Type B pancreatic cell (in vitro differentiated cells): ENCODE measurements around the gene ABI3. TPM values are rescaled to one million over a fixed set of nuclear protein-coding genes. Genes with fewer than 3 reads are reported as not detected.

ENCODE experiments used
- DNase-seq: peaks from one replicate; pipeline ENCODE4 v3.0.0; 2021; ENCODE audit warnings: mixed read lengths; ENCODE audit not compliant: unreplicated experiment; ENCODE audit errors: extremely low spot score
- H3K27ac Mint-ChIP-seq: 2 replicates; pipeline ENCODE4 v1.8.0; 2021; ENCODE audit warnings: mild to moderate bottlenecking, mixed read lengths
- H3K27me3 Mint-ChIP-seq: 2 replicates; pipeline ENCODE4 v1.8.0; 2021; ENCODE audit warnings: mixed read lengths
- H3K36me3 Mint-ChIP-seq: 2 replicates; pipeline ENCODE4 v1.8.0; 2021; ENCODE audit warnings: mixed read lengths
- H3K4me1 Mint-ChIP-seq: one replicate; pipeline ENCODE4 v1.8.0; 2021; ENCODE audit warnings: mixed read lengths; ENCODE audit not compliant: unreplicated experiment
- H3K4me3 Mint-ChIP-seq: 2 replicates; pipeline ENCODE4 v1.8.0; 2021; ENCODE audit warnings: mild to moderate bottlenecking, mixed read lengths
- H3K9me3 Mint-ChIP-seq: 2 replicates; pipeline ENCODE4 v1.8.0; 2021; ENCODE audit warnings: mixed read lengths
- CTCF ChIP-seq: fragments of 200-600 bp; sonication (generic); conservative IDR thresholded peaks from 2 replicates; pipeline ENCODE4 v1.5.0; 2021; ENCODE audit warnings: antibody characterized with exemption, mild to moderate bottlenecking
- total RNA-seq: library from RNA; stranded (reverse); gene quantifications from 2 replicates; pipeline ENCODE4 v1.2.1, GENCODE V29; 2021; ENCODE audit warnings: low replicate concordance

ABI3 gene
- total RNA-seq, 1 donor from 2014 or later, result 0.31 TPM

GRCh38 chr17:49219987-49220386 is 9.5 kb downstream of the ABI3 start:
- DNase-seq, result no peak
- H3K27ac Mint-ChIP-seq, result no peak overlapping the region
- peaks cover 8% of the 10 kb centered on the region for H3K4me1 Mint-ChIP-seq
- no peaks in the 10 kb centered on the region for H3K9me3 Mint-ChIP-seq
- H3K27me3 Mint-ChIP-seq, result peaks cover 50% of the 10 kb centered on the region
- no peak for TF ChIP-seq CTCF
- H3K36me3 Mint-ChIP-seq, result no peaks in the 10 kb centered on the region
- no peak overlapping the region for H3K4me3 Mint-ChIP-seq

- H3K36me3 Mint-ChIP-seq, result no peaks in the 10 kb centered on the region
- peaks cover 12% of the 10 kb centered on the region for H3K4me1 Mint-ChIP-seq
- DNase-seq, result no peak
- H3K4me3 Mint-ChIP-seq, result peak overlapping the region; percentile 69
- no peak for TF ChIP-seq CTCF
- no peaks in the 10 kb centered on the region for H3K9me3 Mint-ChIP-seq
- H3K27me3 Mint-ChIP-seq, result peaks cover 71% of the 10 kb centered on the region
- H3K27ac Mint-ChIP-seq, result no peak overlapping the region
Measured at GRCh38 chr17:49223168-49223516, 12.6 kb downstream of the ABI3 start.

- Mint-ChIP-seq H3K4me3 (peak overlapping the region; percentile 69), H3K27ac (no peak overlapping the region), H3K9me3 (no peaks in the 10 kb centered on the region), H3K36me3 (no peaks in the 10 kb centered on the region), H3K27me3 (peaks cover 73% of the 10 kb centered on the region), H3K4me1 (peaks cover 12% of the 10 kb centered on the region)
- peak; percentile 88 for TF ChIP-seq CTCF
- peak; percentile 83 for DNase-seq
Measured at GRCh38 chr17:49223517-49224197, 13.2 kb downstream of the ABI3 start.

GRCh38 chr17:49224198-49224996 is 13.9 kb downstream of the ABI3 start:
- DNase-seq, result no peak
- H3K4me3 Mint-ChIP-seq, result peak overlapping the region; percentile 45
- H3K36me3 Mint-ChIP-seq, result no peaks in the 10 kb centered on the region
- H3K9me3 Mint-ChIP-seq, result no peaks in the 10 kb centered on the region
- peaks cover 78% of the 10 kb centered on the region for H3K27me3 Mint-ChIP-seq
- no peak for TF ChIP-seq CTCF
- no peak overlapping the region for H3K27ac Mint-ChIP-seq
- H3K4me1 Mint-ChIP-seq, result peaks cover 12% of the 10 kb centered on the region

- Mint-ChIP-seq H3K27ac (no peak overlapping the region), H3K4me3 (peak overlapping the region; percentile 45), H3K36me3 (no peaks in the 10 kb centered on the region), H3K4me1 (peaks cover 12% of the 10 kb centered on the region), H3K27me3 (peaks cover 83% of the 10 kb centered on the region), H3K9me3 (no peaks in the 10 kb centered on the region)
- DNase-seq, result no peak
- no peak for TF ChIP-seq CTCF
Measured at GRCh38 chr17:49224997-49225337, 14.5 kb downstream of the ABI3 start.
